Large intestine (tissue), 1 donor: ENCODE measurements around the gene PIGB. TPM values are rescaled to one million over a fixed set of nuclear protein-coding genes. Genes with fewer than 3 reads are reported as not detected.

Source experiments
- polyA plus RNA-seq: library from polyadenylated mRNA; unstranded; fragments of 120-200 nt; gene quantifications from one replicate; pipeline ENCODE4 v1.2.1, GENCODE V29; 2013

PIGB gene
- polyA plus RNA-seq, 1 donor = 12.6 TPM

Other genes with a start within 250 kb of the PIGB start
- 78.8 TPM for gene RSL24D1, start 122.3 kb upstream of the PIGB start, polyA plus RNA-seq
- 28.1 TPM for gene RAB27A, start 29.4 kb upstream of the PIGB start, polyA plus RNA-seq
- gene PIGBOS1, start 99 bp upstream of the PIGB start, polyA plus RNA-seq = 17.6 TPM
- 38.9 TPM for gene CCPG1, start 89.1 kb downstream of the PIGB start, polyA plus RNA-seq
- 2.3 TPM for gene PIERCE2, start 89.3 kb downstream of the PIGB start, polyA plus RNA-seq
- 2.6 TPM for gene DNAAF4, start 189.0 kb downstream of the PIGB start, polyA plus RNA-seq